Measurements from ENCODE around the gene HSF2.

- TF ChIP-seq, protein P1, sequence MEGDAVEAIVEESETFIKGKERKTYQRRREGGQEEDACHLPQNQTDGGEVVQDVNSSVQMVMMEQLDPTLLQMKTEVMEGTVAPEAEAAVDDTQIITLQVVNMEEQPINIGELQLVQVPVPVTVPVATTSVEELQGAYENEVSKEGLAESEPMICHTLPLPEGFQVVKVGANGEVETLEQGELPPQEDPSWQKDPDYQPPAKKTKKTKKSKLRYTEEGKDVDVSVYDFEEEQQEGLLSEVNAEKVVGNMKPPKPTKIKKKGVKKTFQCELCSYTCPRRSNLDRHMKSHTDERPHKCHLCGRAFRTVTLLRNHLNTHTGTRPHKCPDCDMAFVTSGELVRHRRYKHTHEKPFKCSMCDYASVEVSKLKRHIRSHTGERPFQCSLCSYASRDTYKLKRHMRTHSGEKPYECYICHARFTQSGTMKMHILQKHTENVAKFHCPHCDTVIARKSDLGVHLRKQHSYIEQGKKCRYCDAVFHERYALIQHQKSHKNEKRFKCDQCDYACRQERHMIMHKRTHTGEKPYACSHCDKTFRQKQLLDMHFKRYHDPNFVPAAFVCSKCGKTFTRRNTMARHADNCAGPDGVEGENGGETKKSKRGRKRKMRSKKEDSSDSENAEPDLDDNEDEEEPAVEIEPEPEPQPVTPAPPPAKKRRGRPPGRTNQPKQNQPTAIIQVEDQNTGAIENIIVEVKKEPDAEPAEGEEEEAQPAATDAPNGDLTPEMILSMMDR (IDR thresholded peaks at IDR 0.05) = no peak
- TF ChIP-seq EP300 (IDR thresholded peaks at IDR 0.05; ENCODE audit: low read depth) (no peak), POLR2AphosphoS5 (IDR thresholded peaks at IDR 0.05) (no peak), POLR2A (IDR thresholded peaks at IDR 0.05) (no peak)
Observed at GRCh38 chr6:122416825-122417224, 17.4 kb downstream of the HSF2 start.

All from transverse colon (tissue), 4 donors.